NCI-H526 (cell line): ENCODE data around the gene KIFC3.
A peak's percentile ranks its signal among the peaks of the same experiment; 100 is the strongest.
"Not testable (repeated sequence)": the region's sequence is repeated elsewhere in the genome, so short reads cannot be mapped to it uniquely, and the experiment has no call there.

ENCODE experiments used
- DNase-seq, 2 experiments: peaks; one replicate each; lab custom pipeline; 2025; lab: John Stamatoyannopoulos, UW

The KIFC3 gene

DNA sequence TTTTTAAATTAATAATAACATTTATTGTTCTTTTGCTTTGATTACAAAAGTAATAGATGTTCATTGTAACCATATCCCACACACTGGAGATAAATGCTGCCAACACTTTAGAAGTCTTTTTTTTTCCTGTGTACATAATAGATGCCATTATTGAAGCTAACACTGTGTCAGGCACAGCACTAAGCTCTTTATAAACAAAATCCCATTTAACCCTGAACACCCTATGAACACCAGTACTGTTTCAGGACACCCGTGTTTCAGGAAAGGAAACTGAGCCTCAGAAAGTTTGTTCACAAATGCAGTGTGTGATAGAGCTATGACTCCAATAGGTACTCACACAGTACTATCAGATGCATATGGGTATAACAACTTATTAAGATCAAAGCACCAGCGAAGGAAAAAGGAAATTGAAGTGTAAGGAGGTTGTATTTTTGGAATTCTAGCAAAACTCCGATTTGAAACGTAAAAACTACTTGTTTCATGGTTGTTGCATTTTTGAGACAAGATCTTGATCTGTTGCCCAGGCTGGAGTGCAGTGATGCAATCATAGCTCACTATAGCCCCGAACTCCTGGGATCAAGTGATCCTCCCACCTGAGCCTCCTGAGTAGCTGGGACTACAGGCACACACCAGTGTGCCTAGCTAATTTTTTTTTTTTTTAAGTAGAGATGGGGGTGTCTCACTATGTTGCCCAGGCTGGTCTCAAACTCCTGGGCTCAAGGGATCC is 2.0 kb upstream of the KIFC3 start:
- DNase-seq: no peak

DNA sequence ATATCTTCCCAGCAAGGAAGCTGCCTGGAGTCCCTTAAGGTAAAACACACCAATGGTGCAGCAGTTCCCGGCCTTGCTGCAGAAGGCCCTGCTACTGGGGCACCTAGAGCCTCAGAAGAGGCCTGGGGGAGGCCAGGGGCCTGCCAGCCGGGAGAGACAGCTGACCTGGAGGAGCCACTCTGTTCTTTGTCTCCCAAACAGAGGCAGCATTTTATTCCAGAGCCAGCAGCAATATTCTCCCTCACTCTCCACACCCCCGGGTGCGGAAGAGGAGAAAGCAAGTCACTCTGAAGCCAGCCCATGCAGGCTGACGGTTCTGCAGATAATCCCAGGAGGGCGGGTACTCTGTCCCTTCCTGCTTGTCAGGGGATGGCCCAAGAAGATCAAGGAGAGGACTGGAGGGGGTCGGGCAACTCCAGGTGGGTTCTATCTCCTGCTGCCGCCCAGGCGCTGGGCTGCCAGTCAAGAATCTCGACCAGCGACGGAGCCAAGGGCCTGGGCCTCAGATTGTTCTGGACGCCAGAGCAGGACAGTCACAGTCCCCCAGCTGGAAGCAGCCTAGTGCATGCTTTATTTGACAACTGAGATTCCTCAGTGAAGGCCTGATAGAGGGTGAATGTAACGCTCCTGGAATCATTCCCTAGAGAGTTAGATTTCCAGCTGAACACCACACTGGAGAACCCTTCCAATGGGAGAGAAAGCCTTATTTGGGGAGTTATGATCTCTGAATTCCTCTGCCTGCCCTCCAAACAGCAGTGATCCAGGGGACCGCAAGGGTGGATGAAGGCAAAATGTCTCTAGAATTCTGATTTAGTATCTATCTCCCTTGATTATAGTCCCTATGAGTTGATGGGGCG is 1.1 kb upstream of the KIFC3 start:
- DNase-seq: no peak

DNA sequence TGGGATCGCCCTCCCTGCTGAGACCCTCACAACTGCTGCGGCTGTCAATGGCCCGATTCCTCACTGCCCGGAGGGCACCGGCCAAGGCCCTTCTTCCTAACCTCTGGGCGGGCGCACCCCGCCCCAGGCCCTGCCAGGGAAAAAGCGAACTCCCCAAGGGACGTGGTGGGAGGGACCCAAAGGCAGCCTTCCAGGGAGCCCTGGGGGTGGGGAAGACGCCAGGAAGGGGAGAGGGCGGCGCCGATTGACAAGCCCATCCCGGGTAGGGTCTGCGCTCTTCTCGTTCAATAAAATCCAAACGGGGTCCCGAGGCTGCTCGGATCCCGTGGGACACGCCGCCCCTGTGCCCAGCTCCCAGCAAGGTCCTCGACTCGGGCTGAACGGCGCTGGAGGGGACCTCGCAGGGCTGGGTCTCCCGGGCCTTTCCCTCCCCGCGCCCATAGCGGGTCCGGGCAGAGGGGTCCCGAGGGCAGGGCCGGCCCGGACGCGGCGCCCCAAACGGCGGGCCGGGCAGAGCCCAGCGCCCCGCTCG is 416 bp downstream of the KIFC3 start:
- peak in 1 of 2 experiments; percentile 49 for DNase-seq

DNA sequence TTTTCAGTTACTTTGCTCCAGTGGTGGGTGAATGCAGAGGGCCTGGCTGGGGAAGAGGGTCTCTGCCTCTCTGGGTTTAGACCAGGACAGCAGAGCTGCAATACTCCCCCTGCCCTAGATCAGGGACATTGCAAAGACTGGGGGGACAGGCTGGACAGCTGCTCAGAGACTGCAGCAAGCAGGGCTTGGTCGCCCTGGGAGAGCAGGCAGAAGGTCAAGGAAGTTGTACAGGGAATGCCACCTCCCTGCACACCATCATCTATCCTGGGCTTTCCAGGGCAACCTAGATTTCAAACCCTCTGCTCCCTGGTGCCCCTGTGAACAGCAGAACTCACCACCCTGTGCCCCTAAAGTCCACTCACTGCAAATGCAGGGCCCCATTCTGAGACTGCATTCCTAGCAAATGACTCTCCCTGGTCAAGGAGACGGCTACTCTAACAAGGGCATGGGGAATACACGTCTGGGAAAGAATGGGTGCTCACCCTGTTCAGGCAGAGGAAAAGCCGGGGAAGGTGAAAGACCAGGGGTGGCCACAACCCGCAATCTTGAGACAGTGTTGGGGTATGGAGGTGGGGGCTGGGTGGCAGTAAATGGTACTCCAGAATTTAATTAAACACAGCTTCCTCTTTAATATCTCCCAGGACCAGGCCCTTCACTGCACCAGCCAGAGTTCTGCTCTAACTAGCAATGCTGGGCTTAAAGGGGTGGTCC is 1.0 kb downstream of the KIFC3 start:
- no peak for DNase-seq

DNA sequence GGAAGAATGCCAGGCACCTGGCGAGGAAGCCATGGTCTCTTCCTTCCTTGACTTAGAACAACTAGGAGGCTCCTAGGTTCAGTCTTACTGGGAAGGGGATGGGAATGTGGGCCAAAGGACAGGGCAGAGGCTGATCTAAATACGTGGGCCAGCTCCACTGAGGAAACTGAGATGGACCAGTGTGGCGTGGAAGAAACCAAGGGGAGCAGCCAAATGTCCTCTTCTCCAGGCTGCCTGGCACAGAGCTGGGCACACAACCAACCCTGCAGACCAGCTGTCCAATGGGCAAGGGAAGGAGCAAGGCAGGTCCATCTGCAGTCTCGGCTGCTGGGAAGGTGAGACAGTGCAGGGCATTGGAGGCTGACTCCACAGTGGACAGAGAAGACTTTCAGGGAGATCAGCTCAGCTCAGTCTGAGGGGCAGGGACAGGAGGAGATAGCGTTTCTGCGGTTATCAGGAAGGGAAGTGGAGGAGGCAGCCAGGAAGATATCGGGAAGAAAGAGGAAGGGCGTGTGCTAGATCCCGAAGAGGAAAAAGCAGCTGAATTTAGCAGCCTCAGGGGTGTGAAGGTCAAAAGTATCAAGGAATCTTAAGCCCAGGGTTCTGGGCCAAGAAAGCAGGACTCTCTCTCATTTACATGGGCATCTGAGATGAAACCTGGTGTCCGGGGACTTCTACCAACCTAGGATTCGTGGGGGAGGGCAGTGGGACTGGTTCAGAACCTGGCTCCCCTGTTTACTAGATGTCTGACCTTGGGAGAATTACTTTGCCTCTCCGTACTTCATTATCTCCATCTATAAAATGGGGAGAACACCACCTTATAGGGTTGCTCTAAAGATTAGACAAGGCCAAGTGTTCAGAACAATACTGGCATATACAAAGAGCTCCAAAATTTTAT is 1.8 kb downstream of the KIFC3 start:
- DNase-seq: no peak

DNA sequence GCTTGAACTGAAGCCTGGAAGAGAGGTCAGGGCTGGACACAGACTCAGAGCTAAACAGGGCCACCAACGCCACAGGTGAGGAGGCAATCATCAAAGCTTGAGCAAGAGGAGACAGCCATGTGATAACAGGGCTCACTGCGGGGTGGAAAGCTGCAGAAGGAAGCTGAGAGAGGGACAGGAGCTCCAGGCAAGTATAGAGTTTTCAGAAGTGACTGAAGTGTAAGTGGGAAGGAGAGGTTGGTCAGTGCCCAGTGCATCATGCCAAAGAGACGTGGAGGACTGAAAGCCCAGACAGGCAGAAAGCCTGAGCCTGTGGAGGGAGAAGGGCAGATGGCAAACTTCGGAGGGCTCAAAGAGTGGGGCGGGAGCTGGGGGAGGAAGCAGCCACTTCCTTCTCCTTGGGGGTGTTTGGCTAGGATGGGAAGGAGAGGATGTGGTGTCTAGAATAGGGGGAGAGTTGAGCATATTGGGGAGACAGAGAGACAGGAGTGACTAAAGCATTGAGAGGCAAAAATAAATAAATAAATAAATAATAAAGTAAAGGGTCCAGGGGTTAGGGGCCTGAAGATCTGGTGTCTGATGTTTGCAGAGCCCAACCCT is 2.6 kb downstream of the KIFC3 start:
- DNase-seq: no peak

DNA sequence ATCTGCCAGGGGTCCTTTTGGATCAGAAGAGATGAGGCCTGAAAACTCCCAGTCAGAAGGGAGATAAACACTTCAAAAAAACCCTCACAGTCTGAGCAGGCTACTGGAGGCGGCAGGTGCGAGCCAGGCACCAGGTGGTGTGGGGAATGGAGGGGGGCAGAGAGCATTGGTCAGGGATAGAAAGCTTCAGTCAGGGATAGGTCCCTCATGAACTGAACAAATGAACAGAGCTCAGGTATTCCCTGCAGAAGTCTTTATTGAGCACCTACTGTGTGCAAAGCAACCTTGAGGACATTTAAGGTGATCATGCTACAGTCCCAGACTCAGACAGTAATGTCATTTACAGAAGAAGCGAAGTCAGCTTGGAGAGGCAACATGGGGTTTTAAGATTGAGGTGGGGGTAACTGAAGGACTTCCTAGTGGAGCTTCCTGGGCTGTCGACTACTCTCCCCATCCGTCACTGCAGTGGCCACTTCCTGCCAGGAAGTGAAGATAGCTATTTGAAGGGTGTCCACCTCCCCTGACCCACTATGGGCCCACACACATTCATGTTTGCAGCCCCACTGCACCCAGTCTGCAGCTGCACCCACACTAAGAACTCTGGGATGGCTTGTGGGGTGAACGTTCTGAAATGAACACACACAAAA is 3.2 kb downstream of the KIFC3 start:
- peak in 1 of 2 experiments; percentile 30 for DNase-seq

DNA sequence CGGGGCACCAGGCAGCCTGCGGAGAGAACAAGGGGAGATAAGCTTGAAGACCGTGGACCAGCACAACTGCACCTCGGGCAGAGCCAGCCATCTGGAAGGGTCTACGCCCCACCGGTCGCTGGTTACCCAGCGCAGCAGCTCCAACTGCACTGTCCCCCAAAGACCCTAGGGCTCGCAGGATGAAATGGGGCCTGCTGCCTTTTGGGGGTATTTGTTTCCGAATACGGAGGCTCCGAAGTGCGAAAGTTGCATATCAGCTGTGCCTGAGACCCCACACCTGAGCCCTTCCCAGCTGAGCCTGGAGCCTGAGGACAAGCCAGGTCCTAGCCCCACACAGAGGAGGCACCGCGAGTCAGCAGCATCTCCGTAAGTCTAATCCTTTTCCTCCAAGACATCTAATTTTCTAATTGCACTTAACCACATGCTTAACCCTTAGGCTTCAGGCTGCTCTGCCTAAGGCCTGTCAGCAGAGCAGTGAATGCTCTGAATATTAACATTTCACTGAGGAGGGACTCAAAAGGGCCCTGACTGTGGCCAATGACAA is 4.0 kb downstream of the KIFC3 start:
- no peak for DNase-seq

DNA sequence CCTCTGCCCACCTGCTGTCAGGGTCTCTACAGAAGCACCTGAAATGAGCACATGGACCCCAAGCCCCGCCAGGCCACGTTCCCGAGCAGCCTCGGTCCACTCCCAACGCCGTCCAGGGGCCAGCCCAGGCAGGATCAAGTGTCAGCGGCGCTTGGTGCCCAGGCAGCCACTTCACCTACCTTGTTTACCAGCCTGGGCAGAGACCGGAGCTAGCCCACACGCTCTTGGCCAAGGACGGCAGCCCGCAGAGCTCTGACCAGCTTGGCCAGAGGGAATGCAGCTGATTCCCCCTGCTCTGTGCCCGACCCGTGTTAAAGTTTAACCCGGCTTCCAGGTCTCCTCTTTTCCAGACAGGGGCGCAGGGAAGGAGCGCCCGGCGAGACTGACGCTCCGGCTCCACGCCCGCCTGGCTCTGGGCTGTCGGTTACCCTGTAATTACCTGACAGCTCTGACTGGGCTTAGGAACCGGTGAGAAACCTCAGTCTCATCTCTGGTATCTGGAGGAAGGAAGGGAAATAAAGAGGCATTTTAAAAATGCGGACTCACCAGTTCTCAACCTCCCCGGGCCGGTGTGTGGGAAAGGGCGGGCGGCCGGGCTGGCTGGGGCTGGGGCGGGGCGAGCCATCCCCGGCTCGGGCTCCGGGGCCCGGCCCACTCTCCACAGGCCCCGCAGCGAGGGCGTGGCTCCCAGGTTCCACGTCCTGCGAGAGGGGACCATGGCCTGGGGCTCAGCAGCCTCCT is 4.6 kb downstream of the KIFC3 start:
- DNase-seq: peak in 1 of 2 experiments; percentile 69

DNA sequence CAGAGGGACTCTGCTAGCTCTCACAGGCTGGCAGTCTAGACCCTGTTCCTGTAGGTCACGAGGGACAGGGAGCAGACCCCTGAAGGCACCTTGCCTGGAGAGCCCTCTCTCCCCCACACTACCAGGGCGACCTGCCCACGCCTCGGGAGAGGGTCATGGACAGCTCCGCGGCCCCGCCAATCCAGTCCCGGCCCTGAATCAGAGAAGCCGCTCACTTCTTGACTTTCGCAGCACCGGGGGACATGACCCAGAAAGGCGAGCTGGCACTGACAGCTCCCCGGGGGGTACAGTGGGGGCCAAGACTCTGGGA is 5.1 kb downstream of the KIFC3 start:
- no peak for DNase-seq

DNA sequence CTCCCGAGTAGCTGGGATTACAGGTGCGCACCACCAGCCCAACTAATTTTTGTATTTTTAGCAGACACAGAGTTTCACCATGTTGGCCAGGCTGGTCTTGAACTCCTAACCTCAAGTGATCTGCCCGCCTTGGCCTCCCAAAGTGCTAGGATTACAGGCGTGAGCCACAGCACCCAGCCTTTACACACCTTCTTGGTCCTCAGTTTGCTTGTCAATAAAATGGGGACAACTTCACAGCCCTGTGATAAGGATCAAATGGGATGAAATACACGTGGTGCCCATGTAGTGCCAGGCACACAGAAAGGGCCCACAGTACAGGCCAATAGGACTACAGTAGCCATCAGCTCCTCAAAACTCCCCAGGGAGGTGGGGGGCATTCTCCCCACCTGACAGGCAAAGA is 6.3 kb downstream of the KIFC3 start:
- DNase-seq: not testable (repeated sequence)

DNA sequence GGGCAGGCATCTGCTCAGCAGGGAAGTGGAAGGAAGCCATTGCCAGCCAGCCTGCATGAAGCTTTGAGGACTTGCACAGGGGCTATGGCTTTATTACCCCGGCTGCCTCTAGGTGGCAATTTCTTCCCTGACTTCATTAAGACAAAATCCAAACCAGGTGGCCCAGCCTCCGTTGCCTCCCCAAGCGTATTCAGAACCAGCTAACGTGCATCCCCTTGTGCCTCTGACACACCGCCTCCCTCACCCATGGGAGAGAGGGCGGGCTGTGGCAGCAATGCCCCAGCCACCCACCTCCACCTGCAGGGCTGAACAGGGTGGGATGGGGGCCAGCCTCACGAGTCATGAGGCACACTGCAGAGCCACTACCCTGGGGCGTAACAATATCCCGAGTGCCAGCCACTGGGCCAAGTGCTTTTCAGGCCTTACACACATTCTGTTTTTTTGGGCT is 6.8 kb downstream of the KIFC3 start:
- DNase-seq: peak; percentile 25 to 62

DNA sequence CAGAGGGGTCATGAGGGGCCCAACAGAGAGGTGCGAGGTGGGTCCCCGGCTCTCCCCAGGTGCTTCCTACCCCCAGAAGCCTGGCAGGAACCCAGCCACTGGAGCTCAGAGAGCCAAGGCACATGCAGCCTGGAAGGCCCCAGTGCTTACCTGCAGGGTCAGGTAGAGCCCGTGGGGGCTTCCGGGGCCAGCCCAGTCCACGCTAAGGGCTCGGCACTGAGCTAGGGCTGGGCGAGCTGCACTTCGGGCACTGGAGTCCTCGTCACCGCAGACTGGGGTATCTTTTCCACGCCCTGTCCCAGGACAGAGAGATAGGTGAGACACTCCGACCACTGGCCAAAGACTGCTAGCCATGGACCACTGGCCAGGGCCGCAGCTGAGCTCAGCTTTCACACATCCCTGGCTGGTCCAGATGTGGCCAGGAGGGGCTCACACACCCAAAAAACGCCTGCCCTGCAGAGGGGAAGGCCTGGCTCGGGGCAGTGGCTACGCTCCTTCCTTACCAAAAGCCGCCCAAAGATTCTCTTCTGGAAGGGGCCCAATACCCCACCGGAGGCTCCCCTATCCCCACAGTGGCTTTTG is 7.4 kb downstream of the KIFC3 start:
- DNase-seq: no peak

DNA sequence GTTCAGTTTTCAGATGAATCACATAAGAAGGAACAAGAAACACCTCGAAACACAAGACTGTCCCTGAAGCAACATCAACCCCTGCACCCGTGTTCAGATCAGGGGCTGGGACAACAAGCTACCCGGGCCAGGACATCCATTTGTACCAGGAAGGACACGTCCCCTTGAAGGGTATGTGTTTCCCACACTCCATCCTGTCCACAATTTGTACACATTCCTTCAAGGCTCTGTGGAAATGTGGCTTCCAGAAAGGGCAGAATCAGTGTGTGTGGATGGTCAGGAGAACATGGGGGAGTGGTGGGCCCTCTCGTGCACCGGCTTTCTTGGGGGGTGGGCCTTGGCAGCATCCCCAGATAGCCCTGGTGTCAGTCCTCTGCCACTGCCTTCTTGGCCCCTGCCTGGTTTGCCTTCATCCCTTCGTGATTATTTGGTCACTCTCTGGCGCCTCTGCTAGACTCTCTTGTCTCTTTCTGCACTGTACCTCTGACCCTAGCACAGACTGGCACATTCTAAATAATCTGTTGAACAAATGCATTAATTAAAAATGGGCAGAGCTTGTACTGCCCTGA is 10.3 kb downstream of the KIFC3 start:
- no peak for DNase-seq

DNA sequence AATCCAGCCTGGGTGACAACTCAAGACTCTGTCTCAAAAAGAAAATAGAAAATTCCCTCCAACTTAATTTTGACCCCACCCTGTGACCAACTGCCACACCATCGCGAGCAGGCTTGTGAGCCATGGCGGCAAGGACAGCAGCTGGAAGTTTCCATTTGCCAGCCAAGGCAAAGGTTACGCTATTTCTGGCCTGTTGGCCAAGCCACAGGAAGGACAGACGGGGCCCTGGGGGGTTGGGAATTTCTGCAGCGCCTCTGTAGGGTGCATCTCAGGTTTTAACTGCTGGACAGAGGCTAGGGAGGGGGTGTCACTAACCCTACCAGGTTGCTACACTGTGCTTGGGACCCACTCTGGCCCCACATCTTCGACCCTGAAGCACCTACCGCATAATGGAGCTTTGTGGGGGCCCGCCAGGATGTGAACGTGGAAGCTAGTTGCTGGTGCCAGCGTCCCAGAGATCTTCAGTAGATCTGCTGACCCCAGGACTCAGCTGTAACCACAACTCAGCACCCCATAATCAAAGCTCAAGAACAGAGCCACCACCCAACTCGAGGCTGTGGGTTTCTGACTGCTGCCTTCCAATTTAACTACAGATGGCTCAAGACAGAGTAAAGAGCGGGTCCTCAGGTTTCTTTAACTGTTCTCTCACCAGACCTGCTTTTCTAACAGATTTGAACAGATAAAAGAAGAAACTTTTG is 10.9 kb downstream of the KIFC3 start:
- no peak for DNase-seq

DNA sequence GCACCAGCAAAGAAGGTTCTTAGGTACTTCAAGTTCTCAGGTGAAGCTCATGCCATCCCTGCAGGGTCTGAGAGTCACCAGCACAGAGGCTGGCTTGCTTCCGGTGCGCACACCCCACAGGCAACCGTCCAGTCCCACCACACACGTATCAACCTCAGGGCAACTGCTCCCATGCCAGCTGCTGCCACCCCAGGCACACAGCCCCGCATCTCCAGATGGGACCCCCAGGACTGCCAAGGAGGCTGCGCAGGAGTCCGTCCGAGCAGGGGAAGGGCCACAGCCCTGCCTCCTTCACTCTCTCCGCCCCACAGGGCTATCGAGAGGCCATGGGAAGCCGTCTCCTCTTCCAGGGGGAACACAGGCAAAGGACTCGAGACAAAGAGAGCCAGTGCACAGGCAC is 13.3 kb downstream of the KIFC3 start:
- DNase-seq: no peak

DNA sequence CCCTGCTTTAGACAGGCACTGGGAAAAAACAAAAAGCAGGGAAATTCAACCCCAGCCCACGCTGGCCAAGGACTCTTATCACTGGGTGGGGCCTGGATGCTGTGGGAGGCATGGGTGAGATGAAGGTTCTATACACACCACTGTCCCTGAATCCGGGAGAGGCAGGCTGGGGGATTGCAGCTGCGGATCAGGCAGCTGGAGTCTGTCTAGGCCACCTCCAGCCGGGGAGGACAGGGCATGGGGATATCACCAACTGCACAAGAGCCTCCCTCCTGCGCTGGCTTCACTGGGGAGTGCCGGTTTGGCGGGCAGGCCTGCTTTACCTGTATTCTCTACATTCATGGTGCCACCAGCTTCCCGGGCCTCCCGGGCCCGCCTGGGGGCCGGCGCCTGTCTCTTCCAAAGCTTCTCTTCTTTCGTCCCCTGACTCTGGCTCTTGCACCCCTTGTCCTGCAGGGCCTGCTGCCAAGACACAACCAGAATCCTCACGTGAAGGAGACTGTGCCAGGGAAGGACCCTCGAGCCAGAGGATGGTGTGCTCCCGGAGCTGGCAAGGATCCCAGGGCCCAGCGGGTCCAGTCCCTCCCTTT is 13.9 kb downstream of the KIFC3 start:
- DNase-seq: no peak

DNA sequence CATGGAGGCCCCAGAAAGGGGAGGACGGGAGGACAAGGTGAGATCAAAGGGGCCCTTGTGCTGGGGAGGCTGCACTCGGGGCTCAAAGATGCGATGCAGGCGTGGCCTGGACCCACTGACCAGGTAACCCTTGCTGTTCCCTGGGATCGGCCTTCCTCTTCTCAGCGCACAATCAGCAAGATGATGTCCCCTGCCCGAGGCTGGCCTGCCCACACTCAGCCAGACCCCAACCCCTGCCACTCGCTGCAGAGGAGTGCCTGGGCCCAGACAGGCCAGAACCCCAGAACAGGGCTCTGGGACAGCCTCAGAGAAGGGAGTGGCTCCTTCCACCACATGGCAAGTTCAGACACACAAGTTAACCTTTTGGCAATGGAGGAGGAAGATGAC is 14.8 kb downstream of the KIFC3 start:
- no peak for DNase-seq
